ENCODE data around the gene KHSRP. TPM values are rescaled to one million over a fixed set of nuclear protein-coding genes. Genes with fewer than 3 reads are reported as not detected.

KHSRP gene
- total and polyA plus RNA-seq, 2 of the 4 experiments (the other 2 are of a cell fraction), result 31.9 to 93.7 TPM

- H3K27ac ChIP-seq (ENCODE audit: insufficient read depth, low read length), result no peak overlapping the region
- no peak overlapping the region for H3K18ac ChIP-seq (ENCODE audit: low read depth, low read length)
- no peak overlapping the region for H2AK5ac ChIP-seq (ENCODE audit: low read depth, low read length)
- H3K36me3 ChIP-seq (ENCODE audit: control insufficient read depth, insufficient read depth, low read length), result peaks cover 16% of the 10 kb centered on the region
- H2BK15ac ChIP-seq (ENCODE audit: low read depth, low read length), result no peak overlapping the region
- intact Hi-C loops (cut with micrococcal nuclease) (loop anchor here (10.0 kb wide), 1 partner anchor 657 kb away; the partner anchor contains the start of gene DUS3L), in situ Hi-C loops (cut with MboI; ENCODE audit: low sequenced_read_pairs) (no loop called here), dilution Hi-C loops (cut with HindIII; ENCODE audit: low sequenced_read_pairs, unreplicated experiment) (no loop called here)
- ATAC-seq (ENCODE audit: low read depth) (no peak), DNase-seq (no peak)
- TF ChIP-seq NFE2L2 (IDR thresholded peaks at IDR 0.05; ENCODE audit: low read depth, low read length) (no peak), CEBPB (IDR thresholded peaks at IDR 0.05; ENCODE audit: low read depth, low read length) (no peak), POLR2A (IDR thresholded peaks at IDR 0.05; ENCODE audit: low read depth, low read length) (no peak), USF2 (IDR thresholded peaks at IDR 0.05; ENCODE audit: low read depth, low read length) (no peak), MAFK (IDR thresholded peaks at IDR 0.05; ENCODE audit: low read depth, low read length) (no peak), BHLHE40 (IDR thresholded peaks at IDR 0.05; ENCODE audit: low read depth, low read length) (no peak), CTCF (conservative IDR thresholded peaks at IDR 0.05; ENCODE audit: low read depth, low read length) (no peak), ELK1 (IDR thresholded peaks at IDR 0.05; ENCODE audit: borderline replicate concordance, low read depth, low read length) (no peak), MAZ (IDR thresholded peaks at IDR 0.05; ENCODE audit: borderline replicate concordance, low read depth, low read length) (no peak), MXI1 (IDR thresholded peaks at IDR 0.05; ENCODE audit: borderline replicate concordance, low read depth, low read length) (no peak)
- peaks cover 10% of the 10 kb centered on the region; the same call in 1 of the 2 replicates for H3K9me3 ChIP-seq (ENCODE audit: control insufficient read depth, insufficient read depth, low read length)
- no peak overlapping the region for H3K9ac ChIP-seq (ENCODE audit: low read depth, low read length)
- H3K4ac ChIP-seq (ENCODE audit: low read depth, low read length), result no peak overlapping the region
- no peak overlapping the region for H2BK5ac ChIP-seq (ENCODE audit: low read depth, low read length, poor library complexity, severe bottlenecking)
- BruUV-seq (replicated peaks), result no TSS peak
- POLR2A ChIA-PET (ENCODE audit: unreplicated experiment), result no interaction called here
- 100% methylated on average over 1 of the region's 7 CpGs; no CpG with 5 or more reads in 1 of the 2 experiments for WGBS, 2 experiments (ENCODE audit: extremely low coverage in 2 of 2, insufficient read length in 1 of 2)
- no peak overlapping the region for H4K8ac ChIP-seq (ENCODE audit: low read depth in 2 of 2, low read length in 2 of 2)
- H2AFZ ChIP-seq (replicated peaks; ENCODE audit: low read length, poor library complexity), result no peak overlapping the region
- no peaks in the 10 kb centered on the region for H3K4me1 ChIP-seq (ENCODE audit: control insufficient read depth, insufficient read depth, low read length)
- H3K14ac ChIP-seq (replicated peaks; ENCODE audit: low read depth, low read length), result no peak overlapping the region
- no peaks in the 10 kb centered on the region for H3K27me3 ChIP-seq (ENCODE audit: control insufficient read depth, insufficient read depth, low read length)
- no peak overlapping the region for H2AK9ac ChIP-seq (replicated peaks; ENCODE audit: low read depth, low read length, poor library complexity)
- no peak overlapping the region for H3K4me3 ChIP-seq (ENCODE audit: insufficient read depth, low read depth, low read length)
- H3K4me2 ChIP-seq (ENCODE audit: low read depth, low read length), result no peak overlapping the region
- no peaks in the 10 kb centered on the region for H4K20me1 ChIP-seq (ENCODE audit: insufficient read depth, low read length)
- H3K23ac ChIP-seq (ENCODE audit: low read depth, low read length), result no peak overlapping the region
- no peaks in the 10 kb centered on the region for H3K9me1 ChIP-seq (ENCODE audit: insufficient read depth, low read length)
- H2BK20ac ChIP-seq (ENCODE audit: low read depth, low read length), result no peak overlapping the region
- no peaks in the 10 kb centered on the region for H3K79me1 ChIP-seq (ENCODE audit: low read depth in 1 of 2, low read length in 2 of 2)
- no peak overlapping the region for H3K56ac ChIP-seq (ENCODE audit: extremely low read depth, insufficient read depth, low read length)
- no peak overlapping the region for H4K91ac ChIP-seq (ENCODE audit: insufficient read depth, low read depth, low read length)
- CTCF ChIA-PET, result no interaction called here
- H4K5ac ChIP-seq (ENCODE audit: low read depth, low read length), result no peak overlapping the region
- H2BK120ac ChIP-seq (ENCODE audit: low read depth, low read length), result no peak overlapping the region
These were observed 27.1 kb upstream of the KHSRP start for GRCh38 chr19:6451583-6452222.

All from IMR-90 (cell line).